HG02588 (cell line): Measurements from ENCODE around the gene AADAC.
"Not testable (repeated sequence)": the region's sequence is repeated elsewhere in the genome, so short reads cannot be mapped to it uniquely, and the experiment has no call there.

Experiments used
- ATAC-seq: cut with Tn5 transposase; IDR thresholded peaks from one replicate; pipeline ENCODE4 v1.9.1; 2021; ENCODE audit warnings: mild to moderate bottlenecking, moderate library complexity; ENCODE audit not compliant: unreplicated experiment

AADAC gene

GRCh38 chr3:151813799-151814198 lies at the start of gene AADAC:
Gene AADAC, plus strand, starts transcription at chr3:151814116. Its CDS starts 47 bp downstream, at chr3:151814163.
- no peak for ATAC-seq

GRCh38 chr3:151764699-151765098 lies 49.2 kb upstream of the AADAC start:
- not testable (repeated sequence) for ATAC-seq

GRCh38 chr3:151765685-151766084 lies 48.2 kb upstream of the AADAC start:
- no peak for ATAC-seq

- no peak for ATAC-seq
These were observed 47.5 kb upstream of the AADAC start for GRCh38 chr3:151766454-151766853.

GRCh38 chr3:151768393-151768930 lies 45.5 kb upstream of the AADAC start:
- no peak for ATAC-seq

GRCh38 chr3:151769175-151769574 lies 44.7 kb upstream of the AADAC start:
- ATAC-seq: no peak

- ATAC-seq: no peak
These were observed 43.0 kb upstream of the AADAC start for GRCh38 chr3:151770956-151771355.

- ATAC-seq: no peak
These were observed 41.0 kb upstream of the AADAC start for GRCh38 chr3:151772825-151773480.

- no peak for ATAC-seq
These were observed 39.7 kb upstream of the AADAC start for GRCh38 chr3:151774235-151774634.

- ATAC-seq: no peak
These were observed 39.0 kb upstream of the AADAC start for GRCh38 chr3:151774910-151775309.

- ATAC-seq: no peak
These were observed 38.3 kb upstream of the AADAC start for GRCh38 chr3:151775314-151776258.

GRCh38 chr3:151776259-151776740 lies 37.6 kb upstream of the AADAC start:
- ATAC-seq: no peak

GRCh38 chr3:151777880-151778279 lies 36.0 kb upstream of the AADAC start:
- no peak for ATAC-seq

GRCh38 chr3:151787626-151788025 lies 26.3 kb upstream of the AADAC start:
- ATAC-seq: no peak

- no peak for ATAC-seq
These were observed 25.5 kb upstream of the AADAC start for GRCh38 chr3:151788401-151788800.

GRCh38 chr3:151789853-151790463 lies 24.0 kb upstream of the AADAC start:
- no peak for ATAC-seq

GRCh38 chr3:151790763-151791162 lies 23.2 kb upstream of the AADAC start:
- not testable (repeated sequence) for ATAC-seq

- no peak for ATAC-seq
These were observed 21.5 kb upstream of the AADAC start for GRCh38 chr3:151792411-151792810.

- no peak for ATAC-seq
These were observed 20.3 kb upstream of the AADAC start for GRCh38 chr3:151793636-151794035.

- no peak for ATAC-seq
These were observed 19.8 kb upstream of the AADAC start for GRCh38 chr3:151794080-151794479.

GRCh38 chr3:151795276-151795675 lies 18.6 kb upstream of the AADAC start:
- ATAC-seq: no peak
